ENCODE results near the gene PARD3B. TPM values are rescaled to one million over a fixed set of nuclear protein-coding genes. Genes with fewer than 3 reads are reported as not detected.

The PARD3B gene
- total and polyA plus RNA-seq, 10 of the 15 experiments (the other 5 are each of a cell fraction or from before 2014, with no cell fraction given) = 0.01 to 0.54 (median 0.07) TPM; not detected in 7

GRCh38 chr2:204604061-204604460 lies 58.8 kb downstream of the PARD3B start (continued):
- no peak for TF ChIP-seq MYB (IDR thresholded peaks at IDR 0.05; ENCODE audit: borderline replicate concordance, low read depth, low read length)

DNA sequence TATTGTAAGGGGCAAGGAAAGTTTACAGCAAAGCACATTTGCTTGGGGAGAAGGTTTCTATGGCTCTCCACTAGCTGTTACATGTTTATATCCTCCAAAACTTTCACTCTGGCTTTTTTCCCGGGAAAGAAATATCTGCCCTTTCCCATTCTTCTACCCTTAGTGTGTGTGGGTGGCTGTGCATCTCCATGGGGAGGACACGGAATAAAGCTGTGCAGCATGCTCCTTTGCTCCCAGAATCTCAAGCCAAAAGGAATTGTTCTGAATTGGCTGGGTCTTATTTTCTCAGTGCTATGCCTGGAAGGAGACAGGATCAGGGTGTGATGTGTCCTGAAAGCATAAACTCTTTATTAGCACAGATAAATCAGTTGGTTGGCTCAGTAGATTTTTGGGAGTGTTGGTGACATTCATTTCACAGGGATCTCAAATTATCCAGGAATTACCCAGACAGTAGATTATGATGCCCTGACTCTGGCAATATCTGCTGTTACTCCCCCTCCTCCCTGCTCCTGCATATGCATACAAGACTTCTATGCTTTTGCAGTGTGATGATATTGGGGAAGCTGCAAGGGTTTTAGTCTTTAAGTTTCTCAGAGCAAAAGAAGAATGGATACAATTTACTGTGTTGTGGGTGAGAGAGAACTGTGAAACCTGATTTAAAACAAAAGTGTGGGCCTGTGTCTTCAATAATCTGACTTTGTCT lies 63.1 kb downstream of the PARD3B start:
- WGBS (ENCODE audit: insufficient coverage, insufficient replicate concordance, low lambda C conversion rate, missing lambda C conversion rate) = 29% methylated on average over 2 of the region's 2 CpGs
- no peak for TF ChIP-seq NBN (IDR thresholded peaks at IDR 0.05)
- TF ChIP-seq MTA3 (IDR thresholded peaks at IDR 0.05; ENCODE audit: borderline replicate concordance, low read length) = no peak
- TF ChIP-seq FOS (IDR thresholded peaks at IDR 0.05; ENCODE audit: borderline replicate concordance, extremely low read depth, insufficient read length) = no peak
- no peak for TF ChIP-seq ZSCAN29 (IDR thresholded peaks at IDR 0.05)
- TF ChIP-seq STAT1 (conservative IDR thresholded peaks at IDR 0.05) = no peak
- TF ChIP-seq, protein P1, sequence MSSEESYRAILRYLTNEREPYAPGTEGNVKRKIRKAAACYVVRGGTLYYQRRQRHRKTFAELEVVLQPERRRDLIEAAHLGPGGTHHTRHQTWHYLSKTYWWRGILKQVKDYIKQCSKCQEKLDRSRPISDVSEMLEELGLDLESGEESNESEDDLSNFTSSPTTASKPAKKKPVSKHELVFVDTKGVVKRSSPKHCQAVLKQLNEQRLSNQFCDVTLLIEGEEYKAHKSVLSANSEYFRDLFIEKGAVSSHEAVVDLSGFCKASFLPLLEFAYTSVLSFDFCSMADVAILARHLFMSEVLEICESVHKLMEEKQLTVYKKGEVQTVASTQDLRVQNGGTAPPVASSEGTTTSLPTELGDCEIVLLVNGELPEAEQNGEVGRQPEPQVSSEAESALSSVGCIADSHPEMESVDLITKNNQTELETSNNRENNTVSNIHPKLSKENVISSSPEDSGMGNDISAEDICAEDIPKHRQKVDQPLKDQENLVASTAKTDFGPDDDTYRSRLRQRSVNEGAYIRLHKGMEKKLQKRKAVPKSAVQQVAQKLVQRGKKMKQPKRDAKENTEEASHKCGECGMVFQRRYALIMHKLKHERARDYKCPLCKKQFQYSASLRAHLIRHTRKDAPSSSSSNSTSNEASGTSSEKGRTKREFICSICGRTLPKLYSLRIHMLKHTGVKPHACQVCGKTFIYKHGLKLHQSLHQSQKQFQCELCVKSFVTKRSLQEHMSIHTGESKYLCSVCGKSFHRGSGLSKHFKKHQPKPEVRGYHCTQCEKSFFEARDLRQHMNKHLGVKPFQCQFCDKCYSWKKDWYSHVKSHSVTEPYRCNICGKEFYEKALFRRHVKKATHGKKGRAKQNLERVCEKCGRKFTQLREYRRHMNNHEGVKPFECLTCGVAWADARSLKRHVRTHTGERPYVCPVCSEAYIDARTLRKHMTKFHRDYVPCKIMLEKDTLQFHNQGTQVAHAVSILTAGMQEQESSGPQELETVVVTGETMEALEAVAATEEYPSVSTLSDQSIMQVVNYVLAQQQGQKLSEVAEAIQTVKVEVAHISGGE (CRISPR knock-in tag; IDR thresholded peaks at IDR 0.05) = no peak
- TF ChIP-seq, protein P2, sequence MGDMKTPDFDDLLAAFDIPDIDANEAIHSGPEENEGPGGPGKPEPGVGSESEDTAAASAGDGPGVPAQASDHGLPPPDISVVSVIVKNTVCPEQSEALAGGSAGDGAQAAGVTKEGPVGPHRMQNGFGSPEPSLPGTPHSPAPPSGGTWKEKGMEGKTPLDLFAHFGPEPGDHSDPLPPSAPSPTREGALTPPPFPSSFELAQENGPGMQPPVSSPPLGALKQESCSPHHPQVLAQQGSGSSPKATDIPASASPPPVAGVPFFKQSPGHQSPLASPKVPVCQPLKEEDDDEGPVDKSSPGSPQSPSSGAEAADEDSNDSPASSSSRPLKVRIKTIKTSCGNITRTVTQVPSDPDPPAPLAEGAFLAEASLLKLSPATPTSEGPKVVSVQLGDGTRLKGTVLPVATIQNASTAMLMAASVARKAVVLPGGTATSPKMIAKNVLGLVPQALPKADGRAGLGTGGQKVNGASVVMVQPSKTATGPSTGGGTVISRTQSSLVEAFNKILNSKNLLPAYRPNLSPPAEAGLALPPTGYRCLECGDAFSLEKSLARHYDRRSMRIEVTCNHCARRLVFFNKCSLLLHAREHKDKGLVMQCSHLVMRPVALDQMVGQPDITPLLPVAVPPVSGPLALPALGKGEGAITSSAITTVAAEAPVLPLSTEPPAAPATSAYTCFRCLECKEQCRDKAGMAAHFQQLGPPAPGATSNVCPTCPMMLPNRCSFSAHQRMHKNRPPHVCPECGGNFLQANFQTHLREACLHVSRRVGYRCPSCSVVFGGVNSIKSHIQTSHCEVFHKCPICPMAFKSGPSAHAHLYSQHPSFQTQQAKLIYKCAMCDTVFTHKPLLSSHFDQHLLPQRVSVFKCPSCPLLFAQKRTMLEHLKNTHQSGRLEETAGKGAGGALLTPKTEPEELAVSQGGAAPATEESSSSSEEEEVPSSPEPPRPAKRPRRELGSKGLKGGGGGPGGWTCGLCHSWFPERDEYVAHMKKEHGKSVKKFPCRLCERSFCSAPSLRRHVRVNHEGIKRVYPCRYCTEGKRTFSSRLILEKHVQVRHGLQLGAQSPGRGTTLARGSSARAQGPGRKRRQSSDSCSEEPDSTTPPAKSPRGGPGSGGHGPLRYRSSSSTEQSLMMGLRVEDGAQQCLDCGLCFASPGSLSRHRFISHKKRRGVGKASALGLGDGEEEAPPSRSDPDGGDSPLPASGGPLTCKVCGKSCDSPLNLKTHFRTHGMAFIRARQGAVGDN (IDR thresholded peaks at IDR 0.05) = no peak
- TF ChIP-seq RAD21 (IDR thresholded peaks at IDR 0.05; ENCODE audit: insufficient read depth, low read depth, low read length) = no peak
- TF ChIP-seq, protein P3, sequence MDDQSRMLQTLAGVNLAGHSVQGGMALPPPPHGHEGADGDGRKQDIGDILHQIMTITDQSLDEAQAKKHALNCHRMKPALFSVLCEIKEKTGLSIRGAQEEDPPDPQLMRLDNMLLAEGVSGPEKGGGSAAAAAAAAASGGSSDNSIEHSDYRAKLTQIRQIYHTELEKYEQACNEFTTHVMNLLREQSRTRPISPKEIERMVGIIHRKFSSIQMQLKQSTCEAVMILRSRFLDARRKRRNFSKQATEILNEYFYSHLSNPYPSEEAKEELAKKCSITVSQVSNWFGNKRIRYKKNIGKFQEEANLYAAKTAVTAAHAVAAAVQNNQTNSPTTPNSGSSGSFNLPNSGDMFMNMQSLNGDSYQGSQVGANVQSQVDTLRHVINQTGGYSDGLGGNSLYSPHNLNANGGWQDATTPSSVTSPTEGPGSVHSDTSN (IDR thresholded peaks at IDR 0.05; ENCODE audit: insufficient replicate concordance, low read depth, low read length) = no peak

More for the DNA sequence above, 63.1 kb downstream of the PARD3B start:
- no TSS peak for BruUV-seq (replicated peaks)
- no peak overlapping the region for H2AFZ ChIP-seq (ENCODE audit: control insufficient read depth, low read depth, low read length)
- H3K36me3 ChIP-seq (ENCODE audit: control insufficient read depth in 2 of 2, insufficient read depth in 2 of 2, low read length in 1 of 2) = no peaks in the 10 kb centered on the region
- SMC1A ChIA-PET (ENCODE audit: uncharacterized antibody, unreplicated experiment) = interaction anchor here (1.1 kb wide), 1 partner anchor 9 kb away, joined by 3 read pairs; no protein-coding TSS in a partner anchor
- RAD21 ChIA-PET (ENCODE audit: unreplicated experiment) = no interaction called here
- no peak overlapping the region for H3K4me3 ChIP-seq
- H3K9me3 ChIP-seq (replicated peaks; ENCODE audit: control insufficient read depth, insufficient read depth, low read length) = no peaks in the 10 kb centered on the region
- DNase-seq (ENCODE audit: low read depth, low spot score) (no peak), FAIRE-seq (no peak), ATAC-seq (no peak)
- POLR2A ChIA-PET = no interaction called here
- H3K4me1 ChIP-seq (ENCODE audit: control insufficient read depth, insufficient read depth, low read length) = no peaks in the 10 kb centered on the region
- no peaks in the 10 kb centered on the region for H3K27me3 ChIP-seq (replicated peaks in 1 of 2; ENCODE audit: control insufficient read depth in 2 of 2, insufficient read depth in 2 of 2, low read length in 1 of 2)
- H3K4me2 ChIP-seq (ENCODE audit: control insufficient read depth, insufficient read depth) = no peak overlapping the region
- no peak overlapping the region for H3K27ac ChIP-seq (ENCODE audit: control insufficient read depth, insufficient read depth)
- intact Hi-C loops (cut with micrococcal nuclease; ENCODE audit: unreplicated experiment) (no loop called here), in situ Hi-C loops (cut with MboI) (no loop called here)
- CTCF ChIA-PET = no interaction called here
- no peaks in the 10 kb centered on the region for H3K79me2 ChIP-seq (ENCODE audit: control insufficient read depth, insufficient read depth, low read length)
- no peaks in the 10 kb centered on the region for H4K20me1 ChIP-seq (ENCODE audit: control insufficient read depth, insufficient read depth)
- H3K9ac ChIP-seq (ENCODE audit: control insufficient read depth, insufficient read depth, low read length) = no peak overlapping the region
